DND-41 (cell line): ENCODE results near the gene PRM3.

Experiments
- EZH2 ChIP-seq: IDR thresholded peaks from 3 replicates; pipeline ENCODE4 v1.6.1; 2012; ENCODE audit warnings: borderline replicate concordance, low read depth, mild to moderate bottlenecking, moderate library complexity, low read length, inconsistent platforms; ENCODE audit not compliant: severe bottlenecking
- TF ChIP-seq, protein P1 (sequence below): IDR thresholded peaks from 2 replicates; pipeline ENCODE4 v1.5.1; 2012; ENCODE audit warnings: borderline replicate concordance, low read length, moderate library complexity, mild to moderate bottlenecking; ENCODE audit not compliant: poor library complexity, severe bottlenecking; ENCODE audit errors: extremely low read depth

DNA sequence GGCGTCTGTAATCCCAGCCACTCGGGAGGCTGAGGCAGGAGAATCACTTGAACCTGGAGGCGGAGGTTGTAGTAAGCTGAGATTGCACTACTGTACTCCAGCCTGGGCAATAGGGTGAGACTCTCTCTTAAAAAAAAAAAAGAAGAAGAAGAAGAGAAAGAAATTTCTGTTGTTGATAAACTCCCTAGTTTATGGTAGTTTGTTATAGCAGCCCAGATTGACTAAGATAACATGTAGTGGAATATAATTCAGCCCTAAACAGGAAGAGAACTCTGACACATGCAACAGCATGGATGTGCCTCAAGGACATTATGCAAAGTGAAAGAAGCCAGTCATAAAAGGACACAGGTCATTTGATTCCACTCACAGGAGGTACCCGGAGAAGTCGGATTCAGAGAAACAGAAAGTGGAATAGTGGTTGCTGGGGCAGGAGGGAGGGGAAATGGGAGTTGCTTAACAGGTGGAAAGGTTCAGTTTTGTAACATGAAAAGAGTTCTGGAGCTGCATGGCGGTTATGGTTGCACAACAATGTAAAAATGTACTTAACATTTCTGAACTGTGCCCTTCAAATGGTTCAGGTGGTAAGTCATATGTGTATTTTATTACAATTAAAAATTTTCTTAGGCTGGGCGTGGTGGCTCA is 33.7 kb upstream of the PRM3 start:
- TF ChIP-seq, protein P1, sequence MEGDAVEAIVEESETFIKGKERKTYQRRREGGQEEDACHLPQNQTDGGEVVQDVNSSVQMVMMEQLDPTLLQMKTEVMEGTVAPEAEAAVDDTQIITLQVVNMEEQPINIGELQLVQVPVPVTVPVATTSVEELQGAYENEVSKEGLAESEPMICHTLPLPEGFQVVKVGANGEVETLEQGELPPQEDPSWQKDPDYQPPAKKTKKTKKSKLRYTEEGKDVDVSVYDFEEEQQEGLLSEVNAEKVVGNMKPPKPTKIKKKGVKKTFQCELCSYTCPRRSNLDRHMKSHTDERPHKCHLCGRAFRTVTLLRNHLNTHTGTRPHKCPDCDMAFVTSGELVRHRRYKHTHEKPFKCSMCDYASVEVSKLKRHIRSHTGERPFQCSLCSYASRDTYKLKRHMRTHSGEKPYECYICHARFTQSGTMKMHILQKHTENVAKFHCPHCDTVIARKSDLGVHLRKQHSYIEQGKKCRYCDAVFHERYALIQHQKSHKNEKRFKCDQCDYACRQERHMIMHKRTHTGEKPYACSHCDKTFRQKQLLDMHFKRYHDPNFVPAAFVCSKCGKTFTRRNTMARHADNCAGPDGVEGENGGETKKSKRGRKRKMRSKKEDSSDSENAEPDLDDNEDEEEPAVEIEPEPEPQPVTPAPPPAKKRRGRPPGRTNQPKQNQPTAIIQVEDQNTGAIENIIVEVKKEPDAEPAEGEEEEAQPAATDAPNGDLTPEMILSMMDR: no peak
- TF ChIP-seq EZH2: no peak
